K562 (cell line): ENCODE data around the gene WNK1. TPM values are rescaled to one million over a fixed set of nuclear protein-coding genes. Genes with fewer than 3 reads are reported as not detected.
A peak's percentile ranks its signal among the peaks of the same experiment; 100 is the strongest.

Experiments
- BRCA1 ChIP-seq, 2 experiments: fragments of 450-650 bp in 1 of 2; sonication (generic) in 1 of 2; formaldehyde crosslinking in 1 of 2; IDR thresholded peaks; 2 replicates each; pipeline versions ENCODE4 v1.5.0 to v1.6.1; 2017 to 2020; ENCODE audit warnings: mild to moderate bottlenecking in 1 of 2, missing genetic modification reagents in 1 of 2
- CBFB ChIP-seq: sonication (generic); formaldehyde crosslinking; IDR thresholded peaks from 2 replicates; pipeline ENCODE4 v1.4.0; 2020; ENCODE audit warnings: mild to moderate bottlenecking, missing genetic modification reagents
- FIP1L1 ChIP-seq: fragments of 200-400 bp; formaldehyde crosslinking; IDR thresholded peaks from 2 replicates; pipeline ENCODE4 v1.6.1; 2018; ENCODE audit warnings: mild to moderate bottlenecking, low read depth, low read length; ENCODE audit not compliant: poor library complexity, severe bottlenecking
- FOXK1 ChIP-seq: sonication (generic); formaldehyde crosslinking; IDR thresholded peaks from 2 replicates; pipeline ENCODE4 v1.8.0; 2022; ENCODE audit warnings: missing genetic modification reagents, mild to moderate bottlenecking, borderline replicate concordance
- FUS ChIP-seq: fragments of 200-400 bp; formaldehyde crosslinking; optimal IDR thresholded peaks from 2 replicates; pipeline ENCODE3; 2017; ENCODE audit warnings: low read depth, low read length
- HDAC8 ChIP-seq: fragments of 450-650 bp; IDR thresholded peaks from 2 replicates; pipeline ENCODE4 v1.6.1; 2016; ENCODE audit warnings: mild to moderate bottlenecking, missing genetic modification characterization, moderate library complexity, missing compliant biosample characterization
- HES1 ChIP-seq: fragments of 450-650 bp; IDR thresholded peaks from 2 replicates; pipeline ENCODE4 v1.6.1; 2016; ENCODE audit warnings: low read depth, mild to moderate bottlenecking, moderate library complexity
- KAT7 ChIP-seq: sonication (generic); formaldehyde crosslinking; IDR thresholded peaks from 2 replicates; pipeline ENCODE4 v1.8.0; 2022; ENCODE audit warnings: missing genetic modification reagents, mild to moderate bottlenecking, borderline replicate concordance
- LCOR ChIP-seq: sonication (generic); formaldehyde crosslinking; IDR thresholded peaks from 2 replicates; pipeline ENCODE4 v1.8.0; 2022; ENCODE audit warnings: mild to moderate bottlenecking, missing genetic modification reagents
- NFRKB ChIP-seq: fragments of 450-650 bp; IDR thresholded peaks from 2 replicates; pipeline ENCODE4 v1.6.1; 2016; ENCODE audit warnings: low read depth
- NR2F6 ChIP-seq: fragments of 450-650 bp; formaldehyde crosslinking; IDR thresholded peaks from 2 replicates; pipeline ENCODE4 v1.4.0; 2020; ENCODE audit warnings: mild to moderate bottlenecking
- PBX2 ChIP-seq, 2 experiments: IDR thresholded peaks in 1 of 2; conservative IDR thresholded peaks in 1 of 2; 2 replicates each; pipeline ENCODE4 v1.6.1; 2016; ENCODE audit warnings: low read depth in 2 of 2, mild to moderate bottlenecking in 1 of 2, missing compliant biosample characterization in 1 of 2, missing genetic modification characterization in 1 of 2, moderate library complexity in 1 of 2
- PML ChIP-seq: IDR thresholded peaks from 2 replicates; pipeline ENCODE4 v1.6.1; 2012; ENCODE audit warnings: low read length, inconsistent platforms
- POLR2B ChIP-seq: fragments of 450-650 bp; IDR thresholded peaks from 2 replicates; pipeline ENCODE4 v1.6.1; 2018; ENCODE audit warnings: low read depth; ENCODE audit not compliant: partially characterized antibody
- PURB ChIP-seq: sonication (generic); formaldehyde crosslinking; IDR thresholded peaks from 2 replicates; pipeline ENCODE4 v1.9.0; 2021; ENCODE audit warnings: low read depth, mild to moderate bottlenecking, missing genetic modification reagents
- RBM39 ChIP-seq: fragments of 200-400 bp; formaldehyde crosslinking; optimal IDR thresholded peaks from 2 replicates; pipeline ENCODE3; 2018; ENCODE audit warnings: low read depth, low read length
- SMAD3 ChIP-seq: fragments of 450-650 bp; formaldehyde crosslinking; conservative IDR thresholded peaks from 2 replicates; pipeline ENCODE4 v1.4.0; 2020; ENCODE audit warnings: mild to moderate bottlenecking
- TCF7 ChIP-seq: sonication (generic); IDR thresholded peaks from 2 replicates; pipeline ENCODE4 v1.6.1; 2016; ENCODE audit warnings: antibody characterized with exemption, borderline replicate concordance
- THAP7 ChIP-seq: fragments of 250-450 bp; sonication (Bioruptor Pico); IDR thresholded peaks from 2 replicates; pipeline ENCODE4 v1.5.0; 2021
- THRB ChIP-seq: fragments of 450-650 bp; formaldehyde crosslinking; conservative IDR thresholded peaks from 2 replicates; pipeline ENCODE4 v1.4.0; 2022; ENCODE audit warnings: mild to moderate bottlenecking, missing genetic modification characterization
- ZBTB43 ChIP-seq: sonication (generic); formaldehyde crosslinking; IDR thresholded peaks from 2 replicates; pipeline ENCODE4 v1.8.0; 2023; ENCODE audit warnings: mild to moderate bottlenecking, missing genetic modification reagents
- polyA plus RNA-seq, 8 experiments: library from polyadenylated mRNA; depleted of rRNA in 4 of 8; stranded (reverse) in 5 of 8; unstranded in 3 of 8; fragments of >200 nt; fragmentation: Nextera tagmentation in 2 of 8; fragmentation: Illumina TruSeq in 1 of 8; extraction: Ambion mirVana in 2 of 8; extraction: Trizol in 1 of 8; gene quantifications; 2 replicates each; pipeline versions ENCODE4 v1.2.1 to v1.2.3, GENCODE V29; 2011 to 2014; ENCODE audit warnings: inconsistent platforms in 1 of 8, missing spikeins in 1 of 8
- total RNA-seq, 7 experiments: library from RNA; depleted of rRNA in 6 of 7; stranded (reverse); fragments of >200 nt in 6 of 7; fragmentation: Illumina TruSeq in 2 of 7; extraction: Trizol in 2 of 7; gene quantifications; 2 replicates each; pipeline versions ENCODE4 v1.2.1 to v1.2.3, GENCODE V29; 2011 to 2021; ENCODE audit warnings: low replicate concordance in 1 of 7

Gene WNK1
- total and polyA plus RNA-seq, 9 of the 15 experiments (the other 6 are each of a cell fraction or from before 2014, with no cell fraction given), result 4.3 to 73.9 (median 31.0) TPM

- TF ChIP-seq FIP1L1 (no peak), SMAD3 (no peak), ZBTB43 (CRISPR knock-in tag) (no peak), POLR2B (peak; percentile 74), CBFB (CRISPR knock-in tag) (0 out of 2 replicates have a peak, but pooled peaks have one; percentile 28), KAT7 (peak; percentile 43; the same call in 1 of the 2 replicates), FOXK1 (CRISPR knock-in tag) (no peak), BRCA1 (IDR thresholded peaks at IDR 0.05) (no peak), BRCA1 (CRISPR knock-in tag; IDR thresholded peaks at IDR 0.05) (no peak), THRB (CRISPR knock-in tag) (no peak), NR2F6 (CRISPR knock-in tag) (no peak), PURB (CRISPR knock-in tag) (no peak), TCF7 (no peak), LCOR (CRISPR knock-in tag) (peak; percentile 78), FUS (no peak), PBX2 (CRISPR knock-in tag; IDR thresholded peaks at IDR 0.05; ENCODE audit: low read depth) (no peak), PBX2 (tag; conservative IDR thresholded peaks at IDR 0.05; ENCODE audit: low read depth) (peak; percentile 49), RBM39 (no peak), PML (peak; percentile 59), NFRKB (no peak), THAP7 (peak; percentile 97), HES1 (no peak), HDAC8 (tag) (no peak)
These were observed 197.2 kb downstream of the WNK1 start, which contains the start of gene RAD52 (continued) for GRCh38 chr12:949453-950191.
